Esophagus muscularis mucosa (tissue), 4 donors: ENCODE results near the gene SLC24A2.

Source experiments
- EP300 ChIP-seq: sonication (generic); formaldehyde crosslinking; IDR thresholded peaks from one replicate; pipeline ENCODE4 v1.6.1; 2017; ENCODE audit warnings: antibody characterized with exemption
- POLR2AphosphoS5 ChIP-seq, 2 donors: sonication (generic); formaldehyde crosslinking; IDR thresholded peaks; one replicate each; pipeline ENCODE4 v1.6.1; 2017; ENCODE audit warnings: antibody characterized with exemption in 2 of 2
- TF ChIP-seq, protein P1 (sequence below), 3 experiments: fragments of 200-600 bp in 2 of 3; fragments of 450-650 bp in 1 of 3; sonication (generic) in 2 of 3; IDR thresholded peaks; one replicate each; pipeline ENCODE4 v1.5.1; 2017 to 2019; ENCODE audit warnings: antibody characterized with exemption in 3 of 3, mild to moderate bottlenecking in 2 of 3, moderate library complexity in 1 of 3

DNA sequence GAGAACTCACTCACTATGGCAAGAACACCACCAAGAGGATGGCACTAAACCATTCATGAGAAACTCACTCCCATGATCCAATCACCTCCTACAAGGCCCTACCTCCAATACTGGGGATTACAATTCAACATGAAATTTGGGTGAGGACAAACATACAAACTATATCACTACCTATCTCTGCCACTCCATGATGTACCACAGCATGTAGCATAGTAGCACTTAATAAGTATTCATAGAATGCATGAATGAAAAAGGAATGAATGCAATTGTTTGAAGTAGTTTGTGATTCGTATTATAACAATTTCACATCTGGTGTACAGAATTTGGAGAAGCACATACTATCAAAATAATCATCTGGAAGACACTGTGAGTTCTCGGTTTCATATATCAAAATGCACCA lies 27.9 kb upstream of the SLC24A2 start:
- TF ChIP-seq, protein P1, sequence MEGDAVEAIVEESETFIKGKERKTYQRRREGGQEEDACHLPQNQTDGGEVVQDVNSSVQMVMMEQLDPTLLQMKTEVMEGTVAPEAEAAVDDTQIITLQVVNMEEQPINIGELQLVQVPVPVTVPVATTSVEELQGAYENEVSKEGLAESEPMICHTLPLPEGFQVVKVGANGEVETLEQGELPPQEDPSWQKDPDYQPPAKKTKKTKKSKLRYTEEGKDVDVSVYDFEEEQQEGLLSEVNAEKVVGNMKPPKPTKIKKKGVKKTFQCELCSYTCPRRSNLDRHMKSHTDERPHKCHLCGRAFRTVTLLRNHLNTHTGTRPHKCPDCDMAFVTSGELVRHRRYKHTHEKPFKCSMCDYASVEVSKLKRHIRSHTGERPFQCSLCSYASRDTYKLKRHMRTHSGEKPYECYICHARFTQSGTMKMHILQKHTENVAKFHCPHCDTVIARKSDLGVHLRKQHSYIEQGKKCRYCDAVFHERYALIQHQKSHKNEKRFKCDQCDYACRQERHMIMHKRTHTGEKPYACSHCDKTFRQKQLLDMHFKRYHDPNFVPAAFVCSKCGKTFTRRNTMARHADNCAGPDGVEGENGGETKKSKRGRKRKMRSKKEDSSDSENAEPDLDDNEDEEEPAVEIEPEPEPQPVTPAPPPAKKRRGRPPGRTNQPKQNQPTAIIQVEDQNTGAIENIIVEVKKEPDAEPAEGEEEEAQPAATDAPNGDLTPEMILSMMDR (IDR thresholded peaks at IDR 0.05) = no peak
- TF ChIP-seq EP300 (no peak), POLR2AphosphoS5 (IDR thresholded peaks at IDR 0.05) (no peak)
